CD4-positive, alpha-beta memory T cell (primary cell): ENCODE results near the gene ILDR1. TPM values are rescaled to one million over a fixed set of nuclear protein-coding genes. Genes with fewer than 3 reads are reported as not detected.

ENCODE experiments used
- CTCF ChIA-PET: fragments of 350-600 bp; sonication (Branson Sonifier 250); formaldehyde crosslinking; loops from one replicate; lab custom pipeline; 2021; ENCODE audit warnings: inconsistent platforms; ENCODE audit not compliant: partially characterized antibody; lab: Charles Lee
- POLR2A ChIA-PET: fragments of 350-600 bp; sonication (Branson Sonifier 250); formaldehyde crosslinking; loops from one replicate; lab custom pipeline; 2021; ENCODE audit not compliant: partially characterized antibody; lab: Charles Lee
- DNase-seq, 5 donors: peaks; one replicate each; pipeline versions ENCODE4 v3.0.0 to v3.0.0-alpha.2; 2020 to 2022; ENCODE audit warnings: mixed read lengths in 1 of 5
- H3K27ac ChIP-seq: one replicate; pipeline ENCODE4 v1.7.0; 2013; ENCODE audit warnings: low read depth, low read length
- H3K27me3 ChIP-seq: 2 replicates; pipeline ENCODE4 v1.7.0; 2013; ENCODE audit warnings: mild to moderate bottlenecking, low read length, moderate library complexity; ENCODE audit not compliant: insufficient read depth
- H3K36me3 ChIP-seq: 2 replicates; pipeline ENCODE4 v1.7.0; 2013; ENCODE audit warnings: mild to moderate bottlenecking, low read length, moderate library complexity; ENCODE audit not compliant: insufficient read depth
- H3K4me1 ChIP-seq: 2 replicates; pipeline ENCODE4 v1.7.0; 2013; ENCODE audit warnings: mild to moderate bottlenecking, low read length, moderate library complexity; ENCODE audit not compliant: insufficient read depth
- H3K4me3 ChIP-seq, 2 donors: one replicate each; pipeline ENCODE4 v1.7.0; 2013; ENCODE audit warnings: low read length in 2 of 2, mild to moderate bottlenecking in 1 of 2
- H3K9me3 ChIP-seq, 2 donors: one replicate each; pipeline ENCODE4 v1.7.0; 2013; ENCODE audit warnings: low read length in 2 of 2, control low read depth in 1 of 2; ENCODE audit not compliant: control insufficient read depth in 1 of 2
- H3K27ac Mint-ChIP-seq, 7 donors: one replicate each; pipeline ENCODE4 v1.8.0; 2020 to 2021; ENCODE audit warnings: mixed read lengths in 7 of 7, mild to moderate bottlenecking in 6 of 7, inconsistent platforms in 3 of 7, moderate library complexity in 3 of 7
- H3K27me3 Mint-ChIP-seq, 2 donors: one replicate each; pipeline ENCODE4 v1.8.0; 2020 to 2021; ENCODE audit warnings: mixed read lengths in 2 of 2
- H3K36me3 Mint-ChIP-seq, 2 donors: one replicate each; pipeline ENCODE4 v1.8.0; 2020 to 2021; ENCODE audit warnings: mixed read lengths in 2 of 2, inconsistent platforms in 1 of 2, mild to moderate bottlenecking in 1 of 2
- H3K4me1 Mint-ChIP-seq, 4 donors: one replicate each; pipeline ENCODE4 v1.8.0; 2020 to 2021; ENCODE audit warnings: mixed read lengths in 4 of 4, mild to moderate bottlenecking in 1 of 4
- H3K4me3 Mint-ChIP-seq, 8 donors: one replicate each; pipeline ENCODE4 v1.8.0; 2020 to 2021; ENCODE audit warnings: mixed read lengths in 8 of 8, mild to moderate bottlenecking in 7 of 8, moderate library complexity in 6 of 8, inconsistent platforms in 3 of 8
- H3K9me3 Mint-ChIP-seq, 8 donors: one replicate each; pipeline ENCODE4 v1.8.0; 2020 to 2021; ENCODE audit warnings: mixed read lengths in 8 of 8, mild to moderate bottlenecking in 5 of 8, inconsistent platforms in 3 of 8, moderate library complexity in 1 of 8
- intact Hi-C: fragments of 100-400 bp; cut with micrococcal nuclease; formaldehyde crosslinking; loops from one replicate; pipeline ENCODE4 v1.15.1; 2023
- polyA plus RNA-seq, 2 donors: library from polyadenylated mRNA; unstranded; fragments of 300-500 nt; fragmentation: Illumina TruSeq; gene quantifications; one replicate each; pipeline ENCODE4 v1.2.3, GENCODE V29; 2021
- total RNA-seq, 2 experiments: library from RNA; stranded (reverse); gene quantifications; one replicate each; pipeline ENCODE4 v1.2.3, GENCODE V29; 2021

The ILDR1 gene
- not detected for total RNA-seq
- not detected for polyA plus RNA-seq

GRCh38 chr3:122021811-122022401 is at the start of gene ILDR1:
Gene ILDR1, minus strand, starts transcription at chr3:122022247. Its CDS starts 170 bp downstream, at chr3:122022077.
- Histone ChIP-seq H3K36me3 (no peaks in the 10 kb centered on the region), H3K4me3 (no peak within 1 kb of the TSS), H3K27ac (no peak within 1 kb of the TSS), H3K27me3 (no peaks in the 10 kb centered on the region), H3K4me1 (no peaks in the 10 kb centered on the region), H3K9me3 (no peaks in the 10 kb centered on the region)
- ChIA-PET CTCF (no interaction called here), POLR2A (no interaction called here)
- Mint-ChIP-seq H3K4me1 (peaks cover 0 to 5% (median 2%) of the 10 kb centered on the region in 4 donors), H3K27me3 (peaks cover 26 to 30% of the 10 kb centered on the region in 2 donors), H3K4me3 (peak within 1 kb of the TSS in 7 of 8 donors; percentile 13 to 74 (median 44)), H3K9me3 (peaks cover 0 to 2% (median 0%) of the 10 kb centered on the region in 8 donors), H3K27ac (peak within 1 kb of the TSS in 1 of 7 donors; percentile 56), H3K36me3 (no peaks in the 10 kb centered on the region)
- no peak for DNase-seq
- intact Hi-C loops, result no loop called here

- Histone ChIP-seq H3K4me3 (no peak overlapping the region), H3K27me3 (no peaks in the 10 kb centered on the region), H3K36me3 (no peaks in the 10 kb centered on the region), H3K9me3 (no peaks in the 10 kb centered on the region), H3K4me1 (no peaks in the 10 kb centered on the region), H3K27ac (no peak overlapping the region)
- intact Hi-C loops, result no loop called here
- POLR2A ChIA-PET, result no interaction called here
- H3K9me3 Mint-ChIP-seq, result peaks cover 0 to 4% (median 0%) of the 10 kb centered on the region in 8 donors
- H3K4me3 Mint-ChIP-seq, result no peak overlapping the region
- H3K4me1 Mint-ChIP-seq, result peaks cover 0 to 5% (median 2%) of the 10 kb centered on the region in 4 donors
- H3K27me3 Mint-ChIP-seq, result peaks cover 1 to 6% of the 10 kb centered on the region in 2 donors
- H3K27ac Mint-ChIP-seq, result no peak overlapping the region
- CTCF ChIA-PET, result no interaction called here
- no peaks in the 10 kb centered on the region for H3K36me3 Mint-ChIP-seq
- no peak for DNase-seq
Measured at GRCh38 chr3:122067588-122068240, 45.7 kb upstream of the ILDR1 start.

- Mint-ChIP-seq H3K4me1 (peaks cover 0 to 5% (median 2%) of the 10 kb centered on the region in 4 donors), H3K27ac (no peak overlapping the region), H3K9me3 (peaks cover 0 to 4% (median 0%) of the 10 kb centered on the region in 8 donors), H3K36me3 (no peaks in the 10 kb centered on the region), H3K27me3 (peaks cover 1 to 6% of the 10 kb centered on the region in 2 donors), H3K4me3 (peak overlapping the region in 1 of 8 donors; percentile 6)
- Histone ChIP-seq H3K27me3 (no peaks in the 10 kb centered on the region), H3K27ac (no peak overlapping the region), H3K4me3 (no peak overlapping the region), H3K9me3 (no peaks in the 10 kb centered on the region), H3K4me1 (no peaks in the 10 kb centered on the region), H3K36me3 (no peaks in the 10 kb centered on the region)
- ChIA-PET CTCF (no interaction called here), POLR2A (no interaction called here)
- DNase-seq, result no peak
- intact Hi-C loops, result no loop called here
Measured at GRCh38 chr3:122067214-122067550, 45.1 kb upstream of the ILDR1 start.

- Mint-ChIP-seq H3K27me3 (peaks cover 1 to 7% of the 10 kb centered on the region in 2 donors), H3K4me3 (peak overlapping the region in 1 of 8 donors; percentile 6), H3K9me3 (peaks cover 0 to 4% (median 0%) of the 10 kb centered on the region in 8 donors), H3K4me1 (peaks cover 0 to 5% (median 2%) of the 10 kb centered on the region in 4 donors), H3K27ac (no peak overlapping the region), H3K36me3 (no peaks in the 10 kb centered on the region)
- Histone ChIP-seq H3K27ac (no peak overlapping the region), H3K9me3 (no peaks in the 10 kb centered on the region), H3K27me3 (no peaks in the 10 kb centered on the region), H3K36me3 (no peaks in the 10 kb centered on the region), H3K4me3 (no peak overlapping the region), H3K4me1 (no peaks in the 10 kb centered on the region)
- ChIA-PET POLR2A (interaction anchor here (0.6 kb wide), 1 partner anchor 28 kb away, joined by 4 read pairs; no protein-coding TSS in a partner anchor), CTCF (no interaction called here)
- DNase-seq, result no peak
- intact Hi-C loops, result no loop called here
Measured at GRCh38 chr3:122066331-122067213, 44.5 kb upstream of the ILDR1 start.

- no peak overlapping the region for H3K27ac Mint-ChIP-seq
- H3K27ac ChIP-seq, result no peak overlapping the region
- H3K9me3 ChIP-seq, result no peaks in the 10 kb centered on the region
- H3K4me1 ChIP-seq, result no peaks in the 10 kb centered on the region
- peaks cover 0 to 5% (median 2%) of the 10 kb centered on the region in 4 donors for H3K4me1 Mint-ChIP-seq
- POLR2A ChIA-PET, result no interaction called here
- CTCF ChIA-PET, result interaction anchor here (1.6 kb wide), 1 partner anchor 10 kb away, joined by 4 read pairs; no protein-coding TSS in a partner anchor
- intact Hi-C loops, result no loop called here
- H3K27me3 ChIP-seq, result no peaks in the 10 kb centered on the region
- no peak for DNase-seq
- H3K27me3 Mint-ChIP-seq, result peaks cover 0 to 7% of the 10 kb centered on the region in 2 donors
- no peaks in the 10 kb centered on the region for H3K36me3 Mint-ChIP-seq
- no peaks in the 10 kb centered on the region for H3K36me3 ChIP-seq
- H3K9me3 Mint-ChIP-seq, result no peaks in the 10 kb centered on the region
- H3K4me3 Mint-ChIP-seq, result no peak overlapping the region
- H3K4me3 ChIP-seq, result no peak overlapping the region
Measured at GRCh38 chr3:122064326-122064725, 42.3 kb upstream of the ILDR1 start.

GRCh38 chr3:122063908-122064307 is 41.9 kb upstream of the ILDR1 start:
- Mint-ChIP-seq H3K27me3 (peaks cover 2 to 8% of the 10 kb centered on the region in 2 donors), H3K4me1 (peaks cover 0 to 5% (median 2%) of the 10 kb centered on the region in 4 donors), H3K4me3 (no peak overlapping the region), H3K9me3 (no peaks in the 10 kb centered on the region), H3K36me3 (no peaks in the 10 kb centered on the region), H3K27ac (no peak overlapping the region)
- no peak overlapping the region for H3K27ac ChIP-seq
- ChIA-PET POLR2A (no interaction called here), CTCF (interaction anchor here (1.6 kb wide), 1 partner anchor 10 kb away, joined by 4 read pairs; no protein-coding TSS in a partner anchor)
- H3K36me3 ChIP-seq, result no peaks in the 10 kb centered on the region
- no peaks in the 10 kb centered on the region for H3K4me1 ChIP-seq
- DNase-seq, result no peak
- no peaks in the 10 kb centered on the region for H3K27me3 ChIP-seq
- intact Hi-C loops, result no loop called here
- no peaks in the 10 kb centered on the region for H3K9me3 ChIP-seq
- H3K4me3 ChIP-seq, result no peak overlapping the region
